HepG2 (cell line): ENCODE data around the gene DDX19B. TPM values are rescaled to one million over a fixed set of nuclear protein-coding genes. Genes with fewer than 3 reads are reported as not detected.
A peak's percentile ranks its signal among the peaks of the same experiment; 100 is the strongest.

ENCODE experiments used
- ATF7 ChIP-seq, 2 experiments: fragments of 450-650 bp in 1 of 2; sonication (generic) in 1 of 2; formaldehyde crosslinking in 1 of 2; IDR thresholded peaks; 2 replicates each; pipeline versions ENCODE4 v1.4.0 to v1.6.1; 2016 to 2020; ENCODE audit warnings: antibody characterized with exemption in 1 of 2, mild to moderate bottlenecking in 1 of 2, missing genetic modification reagents in 1 of 2
- CREBL2 ChIP-seq: sonication (generic); formaldehyde crosslinking; IDR thresholded peaks from 2 replicates; pipeline ENCODE4 v1.8.1; 2023; ENCODE audit warnings: missing genetic modification reagents, mild to moderate bottlenecking, borderline replicate concordance
- FOSL1 ChIP-seq: sonication (generic); formaldehyde crosslinking; IDR thresholded peaks from 2 replicates; pipeline ENCODE4 v1.9.0; 2021; ENCODE audit warnings: missing genetic modification reagents, borderline replicate concordance
- IRF2 ChIP-seq: IDR thresholded peaks from 2 replicates; pipeline ENCODE4 v1.6.1; 2018; ENCODE audit warnings: missing genetic modification reagents, missing compliant biosample characterization
- KDM5B ChIP-seq: sonication (generic); formaldehyde crosslinking; IDR thresholded peaks from 2 replicates; pipeline ENCODE4 v1.4.0; 2020; ENCODE audit warnings: missing genetic modification reagents, mild to moderate bottlenecking, borderline replicate concordance
- MED8 ChIP-seq: sonication (generic); formaldehyde crosslinking; IDR thresholded peaks from 2 replicates; pipeline ENCODE4 v1.8.1; 2023; ENCODE audit warnings: mild to moderate bottlenecking, missing genetic modification reagents; ENCODE audit not compliant: insufficient replicate concordance
- MIER2 ChIP-seq: IDR thresholded peaks from 2 replicates; pipeline ENCODE4 v1.6.1; 2016; ENCODE audit warnings: missing biosample characterization, missing genetic modification reagents
- NBN ChIP-seq: fragments of 450-650 bp; conservative IDR thresholded peaks from 2 replicates; pipeline ENCODE4 v1.6.1; 2017
- NKX3-1 ChIP-seq: sonication (generic); formaldehyde crosslinking; IDR thresholded peaks from 2 replicates; pipeline ENCODE4 v1.5.0; 2020; ENCODE audit warnings: missing genetic modification reagents
- PTBP1 ChIP-seq: fragments of 200-400 bp; formaldehyde crosslinking; IDR thresholded peaks from 2 replicates; pipeline ENCODE4 v1.6.1; 2018; ENCODE audit warnings: low read length, low read depth; ENCODE audit not compliant: poor library complexity, severe bottlenecking
- SIX4 ChIP-seq: sonication (generic); formaldehyde crosslinking; IDR thresholded peaks from 2 replicates; pipeline ENCODE4 v1.4.0; 2020; ENCODE audit warnings: missing genetic modification reagents
- SNAI1 ChIP-seq: sonication (generic); formaldehyde crosslinking; IDR thresholded peaks from 2 replicates; pipeline ENCODE4 v1.5.0; 2020; ENCODE audit warnings: mild to moderate bottlenecking, missing genetic modification reagents, borderline replicate concordance
- SRF ChIP-seq: IDR thresholded peaks from 2 replicates; pipeline ENCODE4 v1.6.1; 2011; ENCODE audit warnings: mild to moderate bottlenecking, low read depth, low read length, moderate library complexity
- WIZ ChIP-seq: sonication (generic); formaldehyde crosslinking; IDR thresholded peaks from 2 replicates; pipeline ENCODE4 v1.5.1; 2020; ENCODE audit warnings: mild to moderate bottlenecking, missing genetic modification reagents
- ZNF10 ChIP-seq: sonication (generic); formaldehyde crosslinking; IDR thresholded peaks from 2 replicates; pipeline ENCODE4 v1.4.0; 2020; ENCODE audit warnings: mild to moderate bottlenecking, low read depth, missing genetic modification reagents, borderline replicate concordance
- ZNF460 ChIP-seq: sonication (generic); formaldehyde crosslinking; IDR thresholded peaks from 2 replicates; pipeline ENCODE4 v1.5.1; 2020; ENCODE audit warnings: missing genetic modification reagents, mild to moderate bottlenecking, borderline replicate concordance
- ZNF780A ChIP-seq: sonication (generic); formaldehyde crosslinking; IDR thresholded peaks from 2 replicates; pipeline ENCODE4 v1.8.0; 2022; ENCODE audit warnings: mild to moderate bottlenecking, missing genetic modification reagents, moderate library complexity
- ZNF850 ChIP-seq: sonication (generic); formaldehyde crosslinking; conservative IDR thresholded peaks from 2 replicates; pipeline ENCODE4 v1.9.0; 2021; ENCODE audit warnings: mild to moderate bottlenecking, missing genetic modification reagents
- polyA plus RNA-seq, 8 experiments: library from polyadenylated mRNA; depleted of rRNA in 3 of 8; stranded (reverse) in 7 of 8; unstranded in 1 of 8; fragments of >200 nt; fragmentation: Illumina TruSeq in 4 of 8; extraction: Trizol in 4 of 8; gene quantifications; 2 replicates each; pipeline versions ENCODE4 v1.2.1 to v1.2.3, GENCODE V29; 2011 to 2016; ENCODE audit warnings: low read depth in 4 of 8, missing spikeins in 1 of 8, mixed read lengths in 1 of 8; ENCODE audit not compliant: insufficient read depth in 1 of 8
- total RNA-seq, 5 experiments: library from RNA; depleted of rRNA; stranded (reverse); fragments of >200 nt; fragmentation: Illumina TruSeq; extraction: Trizol; gene quantifications; 2 replicates each; pipeline ENCODE4 v1.2.3, GENCODE V29; 2016; ENCODE audit warnings: low read depth in 1 of 5
- TF ChIP-seq, protein P1 (sequence below): sonication (generic); formaldehyde crosslinking; IDR thresholded peaks from 2 replicates; pipeline ENCODE4 v1.4.0; 2020; ENCODE audit warnings: mild to moderate bottlenecking, missing genetic modification reagents, borderline replicate concordance
- TF ChIP-seq, protein P2 (sequence below): sonication (generic); formaldehyde crosslinking; IDR thresholded peaks from 2 replicates; pipeline ENCODE4 v1.8.0; 2022; ENCODE audit warnings: mild to moderate bottlenecking, missing genetic modification reagents

DDX19B gene
- total and polyA plus RNA-seq, 2 of the 13 experiments (the other 11 are each of a cell fraction or from before 2014, with no cell fraction given), result 36.2 to 40.0 TPM

DNA sequence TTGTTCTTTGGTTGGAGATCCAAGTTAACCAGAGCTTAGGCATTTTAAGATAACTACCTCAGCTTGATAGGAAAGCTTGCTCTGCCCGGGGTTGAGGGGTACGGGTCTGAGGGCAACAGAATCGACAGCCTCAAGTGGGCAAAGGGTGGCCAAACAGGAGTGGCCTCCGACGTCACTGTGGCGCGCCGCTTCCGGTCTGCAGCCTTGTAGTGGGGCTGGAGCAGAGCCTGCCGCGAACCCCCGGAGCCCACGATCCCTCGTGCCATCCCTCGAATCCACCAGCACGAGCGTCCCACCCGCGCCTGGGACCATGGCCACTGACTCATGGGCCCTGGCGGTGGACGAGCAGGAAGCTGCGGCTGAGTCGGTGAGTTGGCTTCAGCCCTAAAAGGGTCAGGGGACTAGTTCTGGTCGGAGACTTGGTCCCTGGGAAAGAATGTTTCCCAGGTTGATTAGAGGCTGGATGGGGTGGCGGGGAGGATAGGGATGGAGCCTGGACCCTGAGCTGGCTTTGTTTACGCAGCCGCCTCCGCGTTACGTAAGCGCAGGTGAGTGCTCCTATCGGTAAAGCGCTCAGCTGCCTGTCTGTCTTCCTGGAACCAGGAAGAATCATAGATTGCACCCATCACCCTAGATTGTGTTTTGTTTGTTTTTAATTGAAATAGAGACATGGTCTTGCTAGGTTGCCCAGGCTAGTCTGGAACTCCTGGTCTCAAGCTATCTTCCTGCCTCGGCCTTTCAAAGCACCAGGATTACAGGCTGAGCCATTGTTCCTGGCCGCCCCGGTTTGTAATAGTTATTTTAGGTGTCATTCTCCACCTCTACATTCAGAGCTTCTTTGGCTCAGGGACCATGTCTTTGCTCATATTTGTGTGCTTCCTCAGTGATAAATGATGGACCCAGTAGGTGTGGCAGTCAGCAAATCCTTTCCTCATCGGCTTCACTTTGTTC, at the start of gene DDX19B (continued):
- TF ChIP-seq, protein P1, sequence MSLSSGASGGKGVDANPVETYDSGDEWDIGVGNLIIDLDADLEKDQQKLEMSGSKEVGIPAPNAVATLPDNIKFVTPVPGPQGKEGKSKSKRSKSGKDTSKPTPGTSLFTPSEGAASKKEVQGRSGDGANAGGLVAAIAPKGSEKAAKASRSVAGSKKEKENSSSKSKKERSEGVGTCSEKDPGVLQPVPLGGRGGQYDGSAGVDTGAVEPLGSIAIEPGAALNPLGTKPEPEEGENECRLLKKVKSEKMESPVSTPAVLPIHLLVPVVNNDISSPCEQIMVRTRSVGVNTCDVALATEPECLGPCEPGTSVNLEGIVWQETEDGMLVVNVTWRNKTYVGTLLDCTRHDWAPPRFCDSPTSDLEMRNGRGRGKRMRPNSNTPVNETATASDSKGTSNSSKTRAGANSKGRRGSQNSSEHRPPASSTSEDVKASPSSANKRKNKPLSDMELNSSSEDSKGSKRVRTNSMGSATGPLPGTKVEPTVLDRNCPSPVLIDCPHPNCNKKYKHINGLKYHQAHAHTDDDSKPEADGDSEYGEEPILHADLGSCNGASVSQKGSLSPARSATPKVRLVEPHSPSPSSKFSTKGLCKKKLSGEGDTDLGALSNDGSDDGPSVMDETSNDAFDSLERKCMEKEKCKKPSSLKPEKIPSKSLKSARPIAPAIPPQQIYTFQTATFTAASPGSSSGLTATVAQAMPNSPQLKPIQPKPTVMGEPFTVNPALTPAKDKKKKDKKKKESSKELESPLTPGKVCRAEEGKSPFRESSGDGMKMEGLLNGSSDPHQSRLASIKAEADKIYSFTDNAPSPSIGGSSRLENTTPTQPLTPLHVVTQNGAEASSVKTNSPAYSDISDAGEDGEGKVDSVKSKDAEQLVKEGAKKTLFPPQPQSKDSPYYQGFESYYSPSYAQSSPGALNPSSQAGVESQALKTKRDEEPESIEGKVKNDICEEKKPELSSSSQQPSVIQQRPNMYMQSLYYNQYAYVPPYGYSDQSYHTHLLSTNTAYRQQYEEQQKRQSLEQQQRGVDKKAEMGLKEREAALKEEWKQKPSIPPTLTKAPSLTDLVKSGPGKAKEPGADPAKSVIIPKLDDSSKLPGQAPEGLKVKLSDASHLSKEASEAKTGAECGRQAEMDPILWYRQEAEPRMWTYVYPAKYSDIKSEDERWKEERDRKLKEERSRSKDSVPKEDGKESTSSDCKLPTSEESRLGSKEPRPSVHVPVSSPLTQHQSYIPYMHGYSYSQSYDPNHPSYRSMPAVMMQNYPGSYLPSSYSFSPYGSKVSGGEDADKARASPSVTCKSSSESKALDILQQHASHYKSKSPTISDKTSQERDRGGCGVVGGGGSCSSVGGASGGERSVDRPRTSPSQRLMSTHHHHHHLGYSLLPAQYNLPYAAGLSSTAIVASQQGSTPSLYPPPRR, result peak; percentile 76; the same call in 1 of the 2 replicates
- TF ChIP-seq ATF7 (IDR thresholded peaks at IDR 0.05), result peak; percentile 23; the same call in 1 of the 2 replicates
- TF ChIP-seq ATF7 (CRISPR knock-in tag; IDR thresholded peaks at IDR 0.05), result 0 out of 2 replicates have a peak, but pooled peaks have one; percentile 38
- peak; percentile 99 for TF ChIP-seq KDM5B (CRISPR knock-in tag)
- no peak for TF ChIP-seq PTBP1
- 0 out of 2 replicates have a peak, but pooled peaks have one; percentile 31 for TF ChIP-seq ZNF10 (CRISPR knock-in tag)
- no peak for TF ChIP-seq CREBL2
- peak; percentile 92 for TF ChIP-seq MED8
- no peak for TF ChIP-seq NKX3-1
- TF ChIP-seq NBN, result 0 out of 2 replicates have a peak, but pooled peaks have one; percentile 12
- TF ChIP-seq ZNF850, result no peak
- peak; percentile 27 for TF ChIP-seq SRF
- TF ChIP-seq ZNF780A (CRISPR knock-in tag), result peak; percentile 96; the same call in 1 of the 2 replicates
- peak; percentile 84 for TF ChIP-seq IRF2 (CRISPR knock-in tag)
- peak; percentile 34; the same call in 1 of the 2 replicates for TF ChIP-seq MIER2 (CRISPR knock-in tag)
- TF ChIP-seq, protein P2, sequence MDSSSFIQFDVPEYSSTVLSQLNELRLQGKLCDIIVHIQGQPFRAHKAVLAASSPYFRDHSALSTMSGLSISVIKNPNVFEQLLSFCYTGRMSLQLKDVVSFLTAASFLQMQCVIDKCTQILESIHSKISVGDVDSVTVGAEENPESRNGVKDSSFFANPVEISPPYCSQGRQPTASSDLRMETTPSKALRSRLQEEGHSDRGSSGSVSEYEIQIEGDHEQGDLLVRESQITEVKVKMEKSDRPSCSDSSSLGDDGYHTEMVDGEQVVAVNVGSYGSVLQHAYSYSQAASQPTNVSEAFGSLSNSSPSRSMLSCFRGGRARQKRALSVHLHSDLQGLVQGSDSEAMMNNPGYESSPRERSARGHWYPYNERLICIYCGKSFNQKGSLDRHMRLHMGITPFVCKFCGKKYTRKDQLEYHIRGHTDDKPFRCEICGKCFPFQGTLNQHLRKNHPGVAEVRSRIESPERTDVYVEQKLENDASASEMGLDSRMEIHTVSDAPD (CRISPR knock-in tag), result peak; percentile 91
- TF ChIP-seq SIX4 (CRISPR knock-in tag), result peak; percentile 48; the same call in 1 of the 2 replicates
- peak; percentile 85 for TF ChIP-seq WIZ (CRISPR knock-in tag)
- TF ChIP-seq ZNF460 (CRISPR knock-in tag), result no peak; the same call in 1 of the 2 replicates
- TF ChIP-seq FOSL1 (CRISPR knock-in tag), result no peak
- peak; percentile 98 for TF ChIP-seq SNAI1
